ENCODE data around the gene PROCR.
"Not testable (repeated sequence)": the region's sequence is repeated elsewhere in the genome, so short reads cannot be mapped to it uniquely, and the experiment has no call there.

Gene PROCR

DNA sequence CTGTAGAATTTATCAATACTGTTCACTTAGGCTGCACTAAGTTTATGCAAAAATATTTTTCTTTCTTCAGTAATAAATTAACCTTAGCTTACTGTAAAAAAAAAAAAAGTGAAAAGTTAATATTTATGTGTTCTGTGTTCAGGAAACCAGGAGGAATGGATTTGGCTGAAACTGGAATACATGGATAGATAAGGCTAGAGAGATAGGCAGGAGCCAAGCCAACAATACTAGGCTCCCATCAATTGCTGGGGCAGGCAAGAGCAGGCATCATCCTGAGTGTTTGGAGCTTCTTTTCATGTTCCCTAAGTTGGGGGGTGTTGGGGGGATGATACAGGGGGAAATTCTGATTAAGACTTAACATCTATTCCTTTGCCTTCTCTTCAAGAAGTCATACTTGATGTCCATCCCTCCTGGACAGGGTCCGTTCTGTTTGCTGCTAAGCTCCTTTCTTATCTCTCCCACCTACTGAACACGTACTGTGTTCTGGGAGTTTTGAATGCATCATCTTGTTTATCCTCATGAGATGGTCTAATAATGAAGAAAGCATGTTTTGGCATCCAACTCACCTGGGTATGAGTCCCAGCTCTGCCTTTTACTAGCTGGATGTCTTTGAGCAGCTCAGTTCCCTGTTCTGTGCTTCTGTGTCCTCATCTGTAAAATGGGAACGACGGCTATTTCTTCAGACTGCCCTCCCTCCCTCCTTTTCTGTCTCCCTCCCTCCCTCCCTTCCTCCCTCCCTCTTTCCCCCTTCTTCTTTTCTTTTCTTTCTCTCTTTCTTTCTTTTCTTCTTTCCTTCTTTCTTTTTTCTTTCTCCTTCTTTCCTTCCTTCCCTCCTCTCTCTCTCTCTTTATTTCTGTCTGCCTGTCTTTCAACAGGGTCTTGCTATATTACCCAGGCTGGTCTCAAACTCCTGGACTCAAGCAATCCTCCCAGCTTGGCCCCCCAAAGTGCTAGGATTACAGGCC, 6.4 kb upstream of the PROCR start:
- no peak for DNase-seq (ENCODE audit: low spot score)

DNA sequence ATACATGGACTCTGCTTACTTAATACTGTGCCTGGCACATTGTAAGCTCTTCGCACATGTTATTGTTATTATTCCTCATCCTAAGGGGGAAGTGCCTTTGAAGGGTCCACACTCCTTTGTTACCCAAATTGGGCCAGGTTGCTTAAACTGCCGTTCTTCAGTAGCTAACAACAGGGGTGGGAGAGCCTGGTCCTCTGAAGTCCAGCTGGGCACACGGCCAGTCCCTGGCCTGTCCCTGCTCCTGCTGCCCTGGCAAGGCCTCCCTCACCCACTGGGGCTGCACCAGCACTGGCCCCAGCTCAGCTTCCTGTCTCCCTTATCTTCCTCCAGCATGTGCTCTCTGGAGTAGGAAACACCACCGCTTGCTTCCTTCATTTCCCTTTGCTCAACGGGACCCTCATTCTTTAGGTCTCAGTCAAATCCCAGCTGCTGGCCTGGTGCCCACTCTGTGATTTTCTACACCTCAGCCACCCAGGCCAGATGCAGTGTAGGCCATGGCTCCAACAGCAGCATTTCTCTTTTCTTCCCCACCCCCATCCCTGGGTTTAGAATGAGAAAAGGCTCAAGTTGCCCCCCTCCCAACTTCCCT, 5.5 kb upstream of the PROCR start:
- DNase-seq (ENCODE audit: low spot score): no peak

DNA sequence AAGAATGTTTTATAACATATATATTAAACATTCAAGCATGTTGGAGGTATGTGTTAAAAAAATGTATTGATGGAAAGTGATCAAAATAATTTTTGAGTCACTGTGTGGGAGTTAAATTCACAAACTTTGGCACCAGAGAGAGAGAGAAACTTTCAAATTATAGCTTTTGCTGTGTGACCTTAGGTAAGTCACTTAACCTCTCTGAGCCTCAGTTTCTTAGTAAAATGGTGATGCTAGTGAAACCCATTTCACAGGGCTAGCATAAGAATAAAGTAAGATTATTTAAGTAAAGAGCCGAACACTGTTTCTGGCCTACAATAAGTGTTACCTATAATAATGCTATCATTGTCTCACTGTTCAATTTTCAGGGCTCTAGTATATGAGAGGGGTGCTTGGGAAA, 4.1 kb upstream of the PROCR start:
- no peak for DNase-seq (ENCODE audit: low spot score)

DNA sequence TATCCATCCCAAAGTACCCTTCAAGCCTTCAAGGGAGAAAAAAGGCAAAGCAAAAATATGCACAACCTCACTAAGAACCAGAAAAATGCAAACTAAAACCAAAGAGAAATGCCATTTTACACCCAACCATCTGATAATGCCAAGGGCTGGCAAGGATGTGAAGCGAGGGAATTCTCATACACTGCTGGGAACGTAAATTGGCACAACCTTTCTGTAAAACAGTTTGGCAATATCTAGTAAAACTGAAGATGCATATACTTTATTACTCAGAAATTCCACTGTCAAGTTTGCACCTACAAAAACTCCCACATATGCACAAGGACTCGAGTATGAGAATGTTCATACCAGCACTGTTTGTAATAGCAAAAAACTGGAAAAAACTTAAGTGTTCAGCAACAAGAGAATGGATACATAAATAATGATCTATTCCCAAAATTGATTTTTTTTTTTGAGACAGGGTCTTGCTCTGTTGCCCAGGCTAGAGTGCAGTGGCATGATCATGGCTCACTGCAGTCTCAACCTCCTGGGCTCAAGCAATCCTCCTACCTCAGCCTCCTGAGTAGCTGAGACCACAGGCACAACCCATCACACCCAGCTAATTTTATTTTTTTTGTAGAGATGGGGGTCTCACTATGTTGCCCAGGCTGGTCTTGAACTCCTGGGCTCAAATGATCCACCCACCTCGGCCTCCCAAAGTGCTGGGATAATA, 3.0 kb upstream of the PROCR start:
- DNase-seq (ENCODE audit: low spot score): not testable (repeated sequence)

DNA sequence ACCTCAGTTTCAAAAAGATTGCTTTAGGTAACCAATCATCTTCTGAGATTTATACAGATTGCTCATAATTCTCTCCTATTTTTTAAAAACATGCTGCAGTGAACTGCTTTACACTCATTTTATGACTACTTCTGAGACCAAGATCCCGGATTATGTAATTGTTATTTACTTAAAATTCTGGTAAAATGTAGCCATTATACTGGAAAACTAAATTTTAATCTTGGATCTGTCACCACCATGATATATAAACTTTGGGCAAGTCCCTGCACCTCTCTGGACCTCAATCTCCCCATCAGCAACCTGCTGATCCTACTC, 477 bp upstream of the PROCR start:
- DNase-seq (ENCODE audit: low spot score): no peak

DNA sequence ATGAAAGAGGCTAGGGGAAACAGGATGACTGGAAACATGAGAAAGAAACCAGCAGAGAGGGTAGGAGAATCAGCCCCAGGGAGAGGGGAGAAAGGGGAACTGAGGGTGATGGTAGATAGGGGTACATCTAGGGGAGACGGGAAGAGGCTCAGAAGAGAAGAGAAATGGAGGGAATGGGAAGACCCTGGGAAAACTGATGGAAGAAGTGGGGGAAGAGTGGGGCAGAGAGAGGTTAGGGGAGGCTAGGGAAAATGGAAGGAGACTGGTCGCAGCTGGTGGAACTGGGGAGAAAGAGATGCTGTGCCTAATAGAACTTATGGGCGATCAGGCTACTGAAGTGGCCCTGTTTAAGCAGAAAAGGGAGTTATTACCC, 548 bp downstream of the PROCR start:
- DNase-seq (ENCODE audit: low spot score): no peak

DNA sequence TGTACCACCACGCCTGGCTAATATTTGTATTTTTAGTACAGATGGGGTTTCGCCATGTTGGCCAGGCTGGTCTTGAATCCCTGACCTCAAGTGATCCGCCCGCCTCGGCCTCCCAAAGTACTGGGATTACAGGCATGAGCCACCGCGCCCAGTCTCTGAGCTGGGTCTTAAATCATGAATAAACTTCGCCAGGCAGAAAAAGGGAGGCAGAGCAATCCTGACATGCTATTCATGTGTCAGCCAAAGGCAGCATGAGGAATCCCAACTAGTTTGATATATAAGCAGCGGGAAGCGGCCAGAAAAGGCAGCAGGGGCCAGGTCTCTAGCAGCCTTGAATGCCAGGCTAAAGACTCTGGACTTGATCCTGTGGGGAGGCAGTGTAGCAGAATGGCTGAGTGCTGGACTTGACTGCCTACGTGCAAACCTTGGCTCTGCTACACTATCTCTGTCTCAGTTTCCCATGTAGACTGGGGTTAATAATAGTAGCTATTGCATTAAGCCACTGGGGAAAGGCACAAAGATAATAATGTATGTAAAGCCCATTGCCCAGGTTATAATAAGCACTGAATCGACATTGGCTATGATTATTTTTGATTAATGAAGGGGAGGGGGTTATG, 1.8 kb downstream of the PROCR start:
- no peak for DNase-seq (ENCODE audit: low spot score)

DNA sequence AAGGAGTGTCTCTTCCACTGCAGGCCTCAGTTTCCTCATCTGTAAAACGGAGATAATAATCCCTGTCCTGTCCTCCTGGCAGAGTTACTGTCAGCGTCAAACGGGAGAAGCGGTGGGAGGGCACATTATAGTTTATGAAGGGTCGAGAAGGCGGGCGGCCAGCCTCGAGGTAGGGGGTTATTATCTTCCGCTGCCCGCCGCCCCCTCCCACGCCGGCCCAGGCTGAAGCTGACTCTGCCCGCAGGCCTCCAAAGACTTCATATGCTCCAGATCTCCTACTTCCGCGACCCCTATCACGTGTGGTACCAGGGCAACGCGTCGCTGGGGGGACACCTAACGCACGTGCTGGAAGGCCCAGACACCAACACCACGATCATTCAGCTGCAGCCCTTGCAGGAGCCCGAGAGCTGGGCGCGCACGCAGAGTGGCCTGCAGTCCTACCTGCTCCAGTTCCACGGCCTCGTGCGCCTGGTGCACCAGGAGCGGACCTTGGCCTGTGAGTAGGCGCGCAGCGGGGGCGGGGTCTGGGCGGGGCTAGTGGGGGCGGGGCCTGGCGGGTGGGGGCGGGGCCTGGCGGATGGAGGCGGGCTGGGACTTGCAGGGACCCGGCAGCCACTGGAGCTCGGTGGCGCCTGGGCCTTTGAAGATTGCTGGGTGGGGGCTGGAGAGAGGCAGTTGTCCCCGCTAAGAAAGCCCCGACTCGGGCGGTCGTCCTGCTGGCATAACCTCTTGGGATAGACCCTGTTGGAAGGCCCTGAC, 2.8 kb downstream of the PROCR start:
- DNase-seq (ENCODE audit: low spot score): peak; percentile 97

DNA sequence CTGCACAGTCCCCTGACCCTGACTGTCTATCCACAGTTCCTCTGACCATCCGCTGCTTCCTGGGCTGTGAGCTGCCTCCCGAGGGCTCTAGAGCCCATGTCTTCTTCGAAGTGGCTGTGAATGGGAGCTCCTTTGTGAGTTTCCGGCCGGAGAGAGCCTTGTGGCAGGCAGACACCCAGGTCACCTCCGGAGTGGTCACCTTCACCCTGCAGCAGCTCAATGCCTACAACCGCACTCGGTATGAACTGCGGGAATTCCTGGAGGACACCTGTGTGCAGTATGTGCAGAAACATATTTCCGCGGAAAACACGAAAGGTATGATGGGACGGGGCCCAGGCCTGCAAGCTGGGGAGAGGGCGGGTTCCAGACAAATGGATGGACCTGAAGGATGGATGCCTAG, 4.3 kb downstream of the PROCR start:
- no peak for DNase-seq (ENCODE audit: low spot score)

DNA sequence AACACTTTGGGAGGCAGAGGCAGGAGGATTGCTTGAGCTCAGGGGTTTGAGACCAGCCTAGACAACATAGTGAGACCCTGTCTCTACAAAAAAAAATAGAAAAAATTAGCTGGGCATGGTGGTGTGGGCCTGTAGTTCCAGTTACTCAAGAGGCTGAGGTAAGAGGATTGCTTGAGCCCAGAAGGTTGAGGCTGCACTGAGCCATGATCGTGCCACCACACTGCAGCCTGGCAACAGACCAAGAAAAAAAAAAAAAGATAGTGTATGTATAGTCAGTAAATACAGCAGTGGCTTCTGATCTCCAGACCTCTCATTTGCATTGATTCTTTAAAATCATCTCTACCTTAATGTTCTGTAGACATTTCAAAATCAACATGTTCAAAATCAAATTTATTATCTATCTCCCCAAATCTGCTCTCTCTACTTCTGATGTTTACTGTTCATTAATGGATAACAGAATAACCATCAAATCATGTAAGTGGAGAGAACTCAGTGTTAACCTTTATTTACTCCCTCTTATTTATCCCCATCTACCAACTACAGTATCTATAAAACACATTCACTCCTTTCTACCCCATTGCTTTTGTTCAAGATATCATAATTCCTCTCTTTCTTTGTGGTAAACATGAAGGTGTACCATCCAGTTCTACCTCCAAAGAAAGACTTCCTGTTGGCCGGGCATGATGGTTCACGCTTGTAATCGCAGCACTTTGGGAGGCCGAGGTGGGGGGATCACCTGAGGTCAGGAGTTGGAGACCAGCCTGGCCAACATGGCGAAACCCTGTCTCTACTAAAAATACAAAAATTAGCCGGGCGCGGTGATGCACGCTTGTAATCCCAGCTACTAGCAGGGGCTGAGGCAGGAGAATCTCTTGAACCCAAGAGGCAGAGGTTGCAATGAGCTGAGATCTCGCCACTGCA, 7.7 kb downstream of the PROCR start:
- no peak for DNase-seq (ENCODE audit: low spot score)

DNA sequence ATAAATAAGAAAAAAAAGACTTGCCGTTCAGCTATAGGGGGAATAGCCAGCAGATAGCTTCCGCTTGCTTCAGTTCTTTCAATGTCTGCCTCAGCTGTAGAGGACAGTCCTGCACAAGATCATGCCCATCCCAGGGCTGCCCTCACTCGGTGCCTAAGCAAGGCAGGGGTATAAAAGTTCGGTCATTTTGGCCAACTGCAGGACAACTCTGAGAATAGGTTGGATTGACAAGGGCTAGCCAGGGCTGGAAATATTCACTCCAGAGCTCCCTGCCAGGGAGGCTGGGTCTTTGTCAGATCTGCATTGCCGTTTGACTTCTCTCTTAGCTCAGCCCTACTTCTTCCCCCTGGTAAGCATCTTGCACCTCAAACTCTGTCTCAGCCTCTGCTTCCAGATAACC, 8.4 kb downstream of the PROCR start:
- no peak for DNase-seq (ENCODE audit: low spot score)

DNA sequence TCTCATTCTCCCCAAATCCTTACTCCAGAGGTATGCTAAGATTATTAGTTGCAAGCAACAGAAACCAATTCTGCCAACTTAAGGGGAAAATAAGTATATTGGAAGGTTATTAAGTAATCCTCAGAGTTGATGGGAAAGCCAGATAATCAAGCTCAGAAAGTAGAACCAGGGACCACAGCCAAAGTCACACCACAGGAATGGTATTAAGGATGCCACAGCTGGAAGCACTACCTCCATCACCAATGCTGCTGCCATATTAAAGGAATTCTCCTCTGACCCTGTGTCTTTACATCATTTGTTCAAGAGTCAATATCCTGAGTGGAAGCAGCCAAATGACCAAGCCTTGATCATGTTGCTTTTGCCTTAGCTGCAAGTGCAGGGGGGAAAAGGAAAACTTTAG, 9.9 kb downstream of the PROCR start:
- no peak for DNase-seq (ENCODE audit: low spot score)

DNA sequence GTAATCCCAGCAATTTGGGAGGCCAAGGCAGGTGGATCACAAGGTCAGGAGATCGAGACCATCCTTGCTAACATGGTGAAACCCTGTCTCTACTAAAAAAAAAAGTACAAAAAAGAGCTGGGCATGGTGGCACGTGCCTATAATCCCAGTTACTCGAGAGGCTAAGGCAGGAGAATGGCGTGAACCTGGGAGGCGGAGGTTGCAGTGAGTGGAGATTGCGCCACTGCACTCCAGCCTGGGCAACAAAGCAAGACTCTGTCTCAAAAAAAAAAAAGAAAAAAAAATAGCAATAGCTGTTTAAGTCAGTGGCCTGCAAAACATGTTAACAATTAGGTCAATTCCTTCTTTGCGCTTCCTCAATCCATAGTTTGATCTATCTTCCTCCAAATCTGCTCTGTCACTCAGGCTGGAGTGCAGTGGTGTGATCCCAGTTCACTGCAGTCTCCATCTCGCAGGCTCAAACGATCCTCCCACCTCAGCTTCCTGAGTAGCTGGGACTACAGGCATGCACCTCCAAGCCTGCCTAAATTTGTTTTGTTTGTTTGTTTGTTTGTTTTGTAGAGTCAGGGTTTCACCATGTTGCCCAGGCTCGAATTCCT, 14.9 kb downstream of the PROCR start:
- DNase-seq (ENCODE audit: low spot score): not testable (repeated sequence)

DNA sequence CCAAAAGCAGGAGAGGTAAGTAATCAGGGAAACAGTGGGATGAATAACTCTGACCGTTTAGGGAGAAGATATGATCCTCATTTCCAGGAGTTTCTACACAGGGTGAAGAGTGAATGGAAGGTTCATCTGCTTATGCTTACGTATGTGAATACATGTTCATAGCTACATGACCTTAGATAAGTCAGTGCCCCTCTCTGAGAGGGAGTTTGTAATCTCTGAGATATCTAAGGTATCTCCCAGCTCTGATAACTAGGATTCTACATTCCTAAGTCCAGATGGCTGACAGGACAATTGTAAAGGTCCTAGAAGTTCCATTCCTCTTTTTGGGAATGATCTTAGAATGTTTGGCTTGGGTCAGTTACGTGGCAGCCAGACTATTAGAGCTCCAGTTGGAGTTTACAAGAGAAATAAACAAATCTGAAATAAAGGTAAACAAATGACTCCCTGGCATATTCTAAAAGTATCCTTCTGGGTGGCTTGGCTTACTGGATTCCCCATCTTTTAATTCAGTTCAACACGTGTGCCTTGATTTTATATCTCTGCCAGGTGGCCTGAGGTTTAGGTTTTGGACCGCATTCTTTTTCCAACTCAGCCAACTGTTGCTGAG, 15.8 kb downstream of the PROCR start:
- no peak for DNase-seq (ENCODE audit: low spot score)

DNA sequence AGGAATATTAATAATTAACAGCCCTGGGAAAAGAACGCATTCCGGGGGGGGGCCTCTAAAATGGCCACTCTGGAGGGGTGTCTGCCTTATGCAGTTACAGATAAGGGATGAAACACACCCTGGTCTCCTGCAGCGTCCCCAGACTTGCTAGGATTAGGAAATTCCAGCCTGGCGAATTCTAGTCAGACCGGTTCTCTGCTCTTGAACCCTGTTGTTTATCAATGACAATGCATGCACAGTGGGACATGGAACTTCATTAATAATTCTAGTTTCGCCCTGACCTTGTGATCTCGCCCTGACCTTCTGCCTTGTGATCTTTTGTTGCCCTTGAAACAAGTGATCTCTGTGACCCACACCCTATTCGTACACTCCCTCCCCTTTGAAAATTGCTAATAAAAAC, 17.4 kb downstream of the PROCR start:
- not testable (repeated sequence) for DNase-seq (ENCODE audit: low spot score)

DNA sequence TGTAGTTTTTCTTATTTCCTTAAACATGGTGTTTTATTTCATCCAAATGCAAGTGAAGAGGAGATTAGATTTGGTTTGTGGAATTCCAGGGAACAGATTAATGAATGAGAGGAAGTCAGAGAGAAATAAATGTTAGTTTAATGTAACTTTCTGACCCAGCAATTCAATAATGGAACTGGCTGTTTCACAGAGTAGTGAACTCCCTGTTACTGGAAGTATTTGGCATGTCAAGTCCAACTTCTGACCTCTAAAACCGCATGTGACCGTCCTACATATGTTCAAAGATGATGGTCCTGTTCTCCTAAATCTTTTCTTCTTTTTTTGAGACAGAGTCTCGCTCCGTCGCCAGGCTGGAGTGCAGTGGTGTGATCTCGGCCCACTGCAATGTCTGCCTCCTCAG, 18.7 kb downstream of the PROCR start:
- no peak for DNase-seq (ENCODE audit: low spot score)

DNA sequence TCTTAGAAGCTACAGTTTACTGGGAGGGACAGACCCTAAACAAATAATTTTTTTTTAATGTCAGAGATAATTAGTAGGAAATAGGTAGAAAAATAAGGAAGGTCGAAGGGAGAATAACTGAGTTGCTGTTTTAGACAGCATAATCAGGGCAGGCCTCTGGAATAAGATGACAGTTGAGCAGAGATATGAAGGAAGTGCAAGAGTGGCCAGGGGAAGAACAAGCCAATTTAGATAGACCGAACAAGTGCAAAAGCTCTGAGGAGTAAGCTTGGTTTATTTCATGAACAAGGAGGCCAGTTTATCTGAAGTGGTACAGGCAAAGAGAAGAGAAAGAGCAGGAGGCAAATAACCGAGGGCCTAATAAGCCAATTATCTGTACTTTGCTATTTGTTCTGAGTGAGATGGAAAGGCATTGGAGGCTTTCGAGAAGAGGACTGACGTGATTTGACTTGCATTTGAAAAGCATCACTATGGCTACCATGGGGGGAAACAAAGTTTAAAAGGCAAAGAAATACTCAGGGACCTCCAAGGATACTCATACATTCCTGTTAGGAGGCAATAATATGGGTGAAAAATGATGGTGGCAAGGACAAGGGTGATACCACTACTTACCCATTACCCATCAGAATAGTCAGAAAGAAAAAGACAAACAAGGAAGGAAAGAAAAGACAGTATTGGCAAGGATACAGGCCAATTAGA, 19.7 kb downstream of the PROCR start:
- no peak for DNase-seq (ENCODE audit: low spot score)

DNA sequence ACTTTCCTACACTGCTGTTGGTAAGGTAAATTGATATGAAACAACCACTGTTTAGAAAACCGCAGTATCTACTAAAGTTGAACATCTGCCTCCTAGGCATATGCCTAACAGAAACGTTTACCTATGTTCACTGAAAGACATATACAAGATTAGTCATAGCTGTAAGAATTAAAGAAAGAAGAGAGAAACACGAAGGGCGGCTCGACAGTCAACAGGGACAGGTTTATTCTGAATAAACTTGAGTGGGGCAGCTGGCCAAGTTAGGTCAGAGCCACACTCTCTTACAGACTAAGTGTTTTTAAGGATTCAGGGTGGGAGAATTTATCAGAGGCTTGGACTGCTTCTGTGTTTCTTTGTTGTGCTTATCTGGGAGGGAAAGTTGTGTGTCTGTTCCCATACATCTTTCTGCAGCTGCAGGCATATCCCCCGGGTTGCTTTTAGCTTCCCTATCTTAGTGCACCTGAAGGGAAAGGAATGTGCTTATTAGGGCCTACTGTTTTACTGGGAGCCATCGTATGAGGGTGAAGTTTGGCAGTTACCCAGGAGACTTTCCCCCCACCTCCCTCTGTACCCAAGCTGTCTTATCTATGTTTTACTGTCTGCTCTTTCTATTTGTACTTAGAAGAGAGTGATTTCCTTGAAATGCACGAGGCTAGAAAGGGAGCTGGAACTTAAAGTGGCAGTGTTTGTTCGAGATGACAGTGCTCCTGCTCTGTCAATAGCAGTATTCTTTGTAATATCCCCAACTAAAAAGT, 20.4 kb downstream of the PROCR start:
- no peak for DNase-seq (ENCODE audit: low spot score)

All from HuH-7 (cell line).